DMS79 treated with DMSO at 0.1 percent for 48 hours (cell line): ENCODE data around the gene SLC24A3.
"Not testable (repeated sequence)": the region's sequence is repeated elsewhere in the genome, so short reads cannot be mapped to it uniquely, and the experiment has no call there.

ENCODE experiments used
- DNase-seq: peaks from one replicate; lab custom pipeline; 2025; lab: John Stamatoyannopoulos, UW

The SLC24A3 gene

DNA sequence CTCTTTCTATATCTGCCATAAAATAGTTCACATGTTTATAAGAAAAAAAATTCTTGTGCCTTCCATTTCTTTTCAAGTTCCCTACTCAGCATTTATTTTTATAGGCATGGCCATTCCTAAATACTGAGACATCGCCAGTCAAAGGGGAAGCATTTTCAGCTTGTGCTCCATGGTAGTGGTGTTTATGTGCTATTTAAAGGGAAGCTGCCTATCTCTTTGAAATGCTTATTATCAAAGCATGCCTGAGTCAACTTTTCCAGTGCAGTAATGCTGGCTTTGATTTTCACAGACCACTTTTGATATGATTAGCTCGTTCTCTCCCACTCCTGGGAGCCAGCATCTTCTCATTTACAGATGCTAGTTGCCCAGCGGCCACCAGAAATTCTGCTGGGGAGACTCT lies 421.5 kb downstream of the SLC24A3 start:
- no peak for DNase-seq

DNA sequence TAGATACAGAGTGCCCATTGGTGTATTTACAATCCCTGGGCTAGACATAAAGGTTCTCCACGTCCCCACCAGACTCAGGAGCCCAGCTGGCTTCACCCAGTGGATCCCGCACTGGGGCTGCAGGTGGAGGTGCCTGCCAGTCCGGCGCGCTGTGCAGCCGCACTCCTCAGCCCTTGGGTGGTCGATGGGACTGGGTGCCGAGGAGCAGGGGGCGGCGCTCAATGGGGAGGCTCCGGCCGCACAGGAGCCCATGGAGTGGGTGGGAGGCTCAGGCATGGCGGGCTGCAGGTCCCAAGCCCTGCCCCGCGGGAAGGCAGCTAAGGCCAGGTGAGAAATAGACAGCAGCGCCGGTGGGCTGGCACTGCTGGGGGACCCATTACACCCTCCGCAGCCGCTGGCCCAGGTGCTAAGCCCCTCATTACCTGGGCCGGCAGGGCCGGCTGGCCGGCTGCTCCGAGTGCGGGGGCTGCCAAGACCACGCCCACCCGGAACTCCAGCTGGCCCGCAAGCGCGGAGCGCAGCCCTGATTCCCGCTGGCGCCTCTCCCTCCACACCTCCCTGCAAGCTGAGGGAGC lies 427.1 kb downstream of the SLC24A3 start:
- DNase-seq = not testable (repeated sequence)

DNA sequence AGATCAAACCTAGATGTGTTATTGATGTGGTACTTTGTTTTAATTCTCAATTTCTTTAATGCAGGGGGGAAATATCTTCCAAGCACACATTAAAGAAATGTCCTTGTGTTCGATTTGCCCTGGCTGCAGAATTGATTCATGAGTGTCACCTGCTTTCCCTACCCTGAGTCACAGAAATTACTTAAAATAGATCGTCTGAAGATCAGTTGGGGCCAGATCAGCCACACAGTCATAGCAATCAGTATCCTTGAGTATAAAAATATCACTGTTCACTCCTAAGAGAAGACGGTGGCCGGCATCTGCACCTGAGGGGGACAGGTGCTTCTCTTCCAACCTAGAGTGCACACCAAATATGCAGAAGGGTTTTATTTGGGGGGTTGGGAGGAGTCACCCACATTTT lies 430.4 kb downstream of the SLC24A3 start:
- no peak for DNase-seq

DNA sequence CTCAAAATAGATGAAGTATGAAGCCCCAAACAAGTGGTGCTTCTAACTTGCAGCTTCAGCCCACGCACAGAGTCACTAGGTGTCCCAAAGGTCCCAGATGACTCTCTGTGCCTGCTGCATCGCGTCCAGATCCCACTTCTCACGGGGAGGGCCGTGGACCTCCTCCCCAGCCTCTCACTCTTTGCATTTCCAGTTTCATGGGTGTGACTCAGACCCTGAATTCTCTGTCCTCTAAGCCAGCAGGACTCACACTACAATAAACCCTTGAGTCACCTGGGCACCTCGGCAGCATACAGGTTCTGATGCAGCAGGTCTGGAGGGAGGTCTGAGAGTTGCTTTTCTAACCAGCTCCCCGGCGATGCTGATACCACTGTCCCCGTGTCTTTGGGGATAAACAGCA lies 431.6 kb downstream of the SLC24A3 start:
- DNase-seq = no peak

DNA sequence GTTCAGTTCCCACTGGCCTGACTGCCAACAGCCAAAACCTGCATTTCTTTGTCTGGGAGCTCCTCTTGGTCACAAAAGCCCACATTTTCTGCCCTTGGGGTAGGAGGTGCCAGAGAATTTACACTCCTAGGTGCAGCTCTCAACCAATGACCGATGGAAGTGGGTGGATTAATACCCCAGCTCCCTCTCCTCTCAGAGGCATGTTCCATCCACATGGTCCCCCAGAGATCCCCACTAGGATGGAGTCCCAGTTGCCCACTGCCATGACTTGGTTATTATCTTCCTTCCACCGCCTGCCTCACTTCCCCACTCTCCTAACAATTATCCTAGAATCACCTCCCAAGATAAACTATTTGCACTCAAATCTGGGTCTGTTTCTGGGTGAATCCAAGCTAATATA lies 434.5 kb downstream of the SLC24A3 start:
- DNase-seq = no peak

DNA sequence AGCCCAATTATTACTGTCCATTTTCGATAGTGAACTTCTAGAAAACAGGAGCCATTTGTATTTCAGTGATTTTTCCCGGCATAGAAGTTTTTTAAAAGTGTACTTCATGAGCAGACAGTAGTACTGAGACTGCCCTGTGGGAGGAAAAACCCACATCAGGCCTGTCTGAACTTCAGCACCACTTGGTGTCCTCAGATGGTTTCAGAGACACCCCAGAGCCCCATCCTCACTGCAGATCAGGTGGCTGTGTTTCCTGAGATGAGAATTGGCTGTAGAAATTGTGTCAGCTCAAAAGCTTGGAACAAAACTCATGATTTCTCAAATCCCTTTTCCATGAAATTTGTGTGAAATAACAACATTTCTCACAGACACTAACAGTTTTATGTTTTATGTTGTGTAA lies 435.6 kb downstream of the SLC24A3 start:
- no peak for DNase-seq

DNA sequence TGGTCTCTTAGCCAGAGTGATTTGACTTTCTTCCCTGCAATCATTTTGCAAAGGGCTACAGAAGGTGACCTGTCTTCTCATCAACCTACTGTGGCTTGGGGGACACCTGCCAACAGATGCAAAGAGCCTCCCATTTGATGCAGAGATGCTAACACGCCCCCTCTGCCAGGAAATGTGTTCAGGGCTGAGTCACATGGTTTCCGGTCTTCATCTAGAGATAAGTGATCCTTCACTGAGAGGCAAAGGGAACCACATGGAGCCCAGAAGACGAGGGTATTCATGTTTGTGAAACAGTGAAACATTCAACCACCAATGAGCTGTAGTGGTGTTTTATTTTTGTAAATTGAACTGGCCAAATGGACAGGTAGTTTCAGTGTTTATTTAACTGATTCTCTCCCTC lies 436.6 kb downstream of the SLC24A3 start:
- DNase-seq = no peak

DNA sequence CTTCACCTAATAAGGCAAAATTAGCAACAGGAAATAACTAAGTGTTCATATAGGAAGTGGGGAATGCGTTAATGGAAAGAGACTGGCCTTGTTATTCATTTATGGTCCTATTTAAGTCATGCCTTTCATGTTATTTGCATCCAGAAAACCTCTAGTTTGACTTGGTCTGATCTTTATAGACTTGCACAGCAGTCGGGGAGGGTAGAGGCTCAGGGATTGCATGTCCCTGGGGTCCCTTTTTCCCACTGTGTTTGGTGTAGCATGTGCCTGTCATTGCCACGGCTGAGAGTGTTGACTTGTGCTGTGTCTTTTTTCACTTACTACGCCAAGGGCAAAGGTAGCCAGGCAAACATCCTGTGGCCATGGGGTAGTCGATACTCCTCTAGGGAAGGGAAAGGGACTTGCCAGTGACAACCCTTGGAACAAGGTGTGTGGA lies 440.2 kb downstream of the SLC24A3 start:
- DNase-seq = no peak

DNA sequence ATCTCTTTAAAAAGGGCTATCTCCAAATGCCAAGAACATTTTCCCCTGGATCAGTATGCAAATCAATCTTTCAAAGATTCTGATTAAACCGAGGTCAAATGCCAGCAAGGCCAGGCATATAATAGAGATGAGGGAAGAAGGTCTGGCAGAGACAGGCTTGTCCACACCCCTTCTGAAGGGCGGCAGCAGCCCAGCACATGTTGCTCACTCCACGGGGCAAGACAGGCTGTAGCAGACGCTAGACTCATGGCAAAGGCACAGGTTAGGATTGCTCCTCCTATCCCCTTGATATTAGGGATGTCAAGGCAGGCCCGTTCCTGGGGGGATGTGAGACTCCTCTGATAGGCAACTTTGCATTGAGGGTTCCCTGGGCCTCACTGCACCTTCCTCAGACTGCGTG lies 440.9 kb downstream of the SLC24A3 start:
- DNase-seq = no peak

DNA sequence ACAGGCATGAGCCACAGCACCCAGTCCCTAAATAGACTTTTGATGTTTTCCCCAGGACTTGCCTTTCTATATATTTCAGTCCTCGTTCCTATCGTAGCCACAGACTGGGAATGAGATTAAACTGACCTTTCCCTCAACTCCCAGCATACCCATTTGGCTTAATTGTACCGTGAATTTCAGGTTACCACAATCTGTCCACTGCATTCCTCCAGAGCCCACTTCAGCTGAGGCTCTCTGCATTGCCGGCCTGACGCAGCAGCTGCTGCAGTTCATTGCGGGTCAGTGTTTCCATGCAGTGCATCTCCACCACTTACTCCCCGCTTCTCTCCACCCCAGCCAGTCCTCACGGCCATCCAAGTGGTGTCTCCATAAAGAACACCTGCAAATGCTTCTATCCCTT lies 442.5 kb downstream of the SLC24A3 start:
- DNase-seq = no peak

DNA sequence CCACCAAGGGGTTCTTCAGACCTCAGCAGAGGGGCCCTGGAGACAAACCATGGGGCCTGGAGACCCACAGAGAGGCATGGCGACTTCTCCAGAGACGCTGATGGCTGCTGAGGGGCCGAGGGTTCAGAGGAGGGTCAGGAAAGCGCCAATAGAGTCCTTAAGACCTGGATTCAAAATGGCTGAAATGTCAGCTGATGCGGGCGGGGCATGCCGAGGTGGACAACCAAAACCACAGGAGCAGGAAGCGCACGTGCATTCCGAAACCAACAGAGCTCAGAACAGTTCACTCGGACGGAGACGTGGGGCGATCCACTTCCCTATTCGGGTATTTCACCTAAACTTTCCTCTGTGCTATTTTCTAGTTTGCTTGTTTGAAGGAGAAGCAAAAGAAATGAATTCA lies 445.7 kb downstream of the SLC24A3 start:
- DNase-seq = no peak

DNA sequence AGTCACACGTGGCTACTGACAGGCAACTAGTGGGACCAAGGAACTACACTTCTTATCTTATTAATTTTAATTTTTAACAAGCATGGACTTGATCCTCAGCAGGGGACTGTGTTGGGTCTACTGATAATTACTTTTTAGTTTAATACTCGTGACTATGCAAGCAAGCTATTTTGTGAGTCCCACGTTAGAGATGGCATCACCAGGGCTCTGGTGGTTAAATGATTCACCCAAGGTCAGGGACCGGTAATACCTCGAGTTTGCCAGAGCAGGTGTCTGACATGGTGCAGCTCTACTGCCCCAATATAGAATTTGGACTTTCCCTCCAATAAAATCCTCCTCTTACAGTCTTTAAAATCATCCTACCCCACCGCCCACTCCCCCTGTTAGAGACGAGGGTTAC lies 447.0 kb downstream of the SLC24A3 start:
- no peak for DNase-seq

DNA sequence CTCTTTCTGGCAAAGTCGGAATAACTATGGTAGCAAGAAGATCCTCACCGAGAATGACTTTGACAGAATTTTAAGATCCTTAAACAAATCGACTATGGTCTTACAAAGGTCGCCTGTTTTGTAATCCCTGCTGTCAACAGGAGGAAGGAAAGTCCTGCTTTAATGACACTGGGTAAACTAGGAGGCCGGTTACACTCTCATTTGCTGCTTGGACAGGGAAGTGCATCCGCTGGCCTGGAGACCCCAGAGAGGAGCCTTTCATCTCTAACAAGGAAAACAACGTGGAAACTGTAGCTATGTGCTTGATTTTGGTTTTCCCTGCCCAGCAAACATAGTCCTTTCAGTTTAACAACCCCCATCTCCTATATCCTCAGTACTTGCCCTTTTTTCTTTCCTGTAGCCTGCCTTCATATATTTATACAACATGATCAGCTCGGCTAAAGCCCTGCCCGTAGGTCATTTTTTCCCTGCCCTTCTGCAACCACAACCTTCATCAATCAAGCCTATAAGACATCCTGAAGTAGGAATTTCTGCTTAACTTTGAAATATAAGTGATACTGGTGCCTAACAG lies 448.5 kb downstream of the SLC24A3 start:
- DNase-seq = no peak

DNA sequence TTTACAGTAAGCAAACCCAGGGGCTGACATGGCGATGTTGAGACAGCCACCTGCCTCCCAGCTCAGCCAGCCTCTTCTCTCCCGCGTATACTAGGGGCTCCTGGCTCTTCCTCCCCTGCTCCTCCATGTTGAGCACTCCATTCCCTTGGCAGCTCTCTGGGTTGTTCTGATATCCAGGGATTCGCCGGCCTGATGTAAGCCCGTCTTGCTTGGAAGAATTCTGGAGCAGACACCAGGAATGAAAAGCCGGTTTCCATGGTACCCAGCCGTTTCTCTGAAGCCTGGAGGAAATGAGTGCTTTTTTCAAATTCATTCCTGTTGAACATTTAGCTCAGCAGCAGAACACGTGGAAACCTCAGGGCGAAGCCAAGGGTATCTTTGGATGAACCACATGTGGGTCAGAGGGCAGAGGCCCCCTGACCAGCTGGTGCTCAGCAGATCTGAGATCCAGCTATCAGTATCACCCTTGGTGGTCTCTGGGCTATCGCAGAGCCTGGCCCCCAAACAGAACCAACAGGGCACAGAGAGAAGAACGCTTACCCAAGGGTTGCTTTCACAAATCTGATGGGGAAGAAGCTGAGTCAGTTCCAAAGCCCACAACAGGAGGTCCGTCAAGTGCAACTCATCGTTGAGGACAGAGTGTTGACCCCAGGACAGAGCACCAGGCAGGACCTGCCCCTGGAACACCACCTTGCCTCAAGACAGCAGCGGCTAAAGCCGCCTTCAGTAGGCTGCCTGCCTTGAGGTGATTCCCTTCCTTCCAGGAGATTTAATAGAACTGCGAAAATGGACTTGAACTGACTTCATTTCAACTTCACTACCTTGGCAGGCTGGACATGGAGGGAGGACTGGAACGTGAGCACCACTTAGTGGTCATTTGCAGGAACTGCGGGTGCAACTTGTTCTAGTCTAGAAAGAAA lies 449.5 kb downstream of the SLC24A3 start:
- DNase-seq = peak; percentile 72

DNA sequence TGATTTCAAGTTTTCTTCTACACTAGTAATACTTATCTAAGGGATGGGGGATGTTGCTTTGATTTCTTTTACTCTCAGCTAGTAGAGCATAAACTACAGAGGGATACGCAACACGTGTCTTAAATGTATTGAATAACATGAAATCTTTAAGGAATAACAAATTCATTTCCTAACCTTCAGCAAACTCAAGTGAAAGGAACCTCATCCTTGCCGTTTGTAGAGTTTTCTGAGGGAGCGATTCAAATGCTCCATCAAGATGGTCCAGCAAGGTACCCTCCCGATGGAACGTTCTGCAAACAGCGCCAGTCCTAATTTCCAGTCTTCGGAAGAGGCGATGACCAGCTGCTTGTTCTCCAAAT lies 450.2 kb downstream of the SLC24A3 start:
- no peak for DNase-seq

DNA sequence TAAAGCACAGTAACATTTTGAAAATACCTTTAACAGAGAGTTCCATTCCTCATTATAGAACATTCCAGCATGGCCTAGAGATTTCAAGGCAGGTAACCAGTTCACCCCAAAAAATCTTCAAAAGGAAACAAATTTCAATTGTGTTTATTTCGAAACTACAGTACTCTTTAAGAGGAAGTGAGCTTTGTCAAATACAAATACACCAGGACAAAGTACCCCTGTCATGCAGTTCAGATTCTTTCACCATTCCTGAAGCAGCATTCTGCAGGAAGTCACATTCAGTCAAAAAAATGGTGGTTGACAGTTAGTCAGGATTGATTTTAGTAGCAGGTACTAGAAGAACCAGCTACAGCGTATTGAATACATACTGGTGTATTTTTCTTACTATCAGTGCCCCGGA lies 456.0 kb downstream of the SLC24A3 start:
- no peak for DNase-seq

DNA sequence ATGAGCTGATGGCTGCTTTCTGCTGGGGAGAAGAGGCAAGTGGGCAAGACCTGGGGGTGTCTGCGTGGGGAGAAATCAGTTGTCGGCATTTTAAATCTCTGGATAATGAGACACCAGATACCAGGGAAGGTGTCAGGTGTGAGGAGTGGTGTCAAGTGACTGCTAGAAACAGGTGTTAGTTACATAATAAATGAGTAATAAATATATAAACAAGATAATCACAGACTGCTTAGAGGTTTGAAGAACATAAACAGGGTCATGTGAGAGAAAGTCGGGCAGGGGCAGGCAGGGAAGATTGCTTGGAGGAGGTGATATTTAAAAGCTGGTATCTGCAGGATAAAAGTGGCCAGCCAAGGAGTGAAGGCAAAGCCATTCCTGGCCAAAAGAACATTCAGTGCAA lies 458.4 kb downstream of the SLC24A3 start:
- DNase-seq = no peak

DNA sequence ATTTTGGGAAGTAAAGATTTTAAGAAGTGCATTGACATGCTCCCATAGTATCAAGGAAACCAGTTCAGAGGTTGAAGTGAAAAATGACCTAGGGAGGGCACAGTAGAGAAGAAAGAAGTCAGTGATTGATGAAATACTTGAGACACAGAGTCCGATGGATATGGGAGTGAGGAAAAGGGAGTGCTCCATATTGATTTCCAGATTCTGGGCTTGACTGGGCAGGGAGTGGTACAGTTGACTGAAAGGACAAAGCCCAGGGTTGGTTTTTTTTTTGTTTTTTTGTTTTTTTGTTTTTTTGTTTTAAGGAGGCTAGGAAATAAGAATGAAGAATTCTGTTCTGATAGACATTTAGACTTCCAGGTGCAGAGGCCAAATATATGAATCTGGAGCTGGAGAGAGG lies 458.9 kb downstream of the SLC24A3 start:
- DNase-seq = no peak

DNA sequence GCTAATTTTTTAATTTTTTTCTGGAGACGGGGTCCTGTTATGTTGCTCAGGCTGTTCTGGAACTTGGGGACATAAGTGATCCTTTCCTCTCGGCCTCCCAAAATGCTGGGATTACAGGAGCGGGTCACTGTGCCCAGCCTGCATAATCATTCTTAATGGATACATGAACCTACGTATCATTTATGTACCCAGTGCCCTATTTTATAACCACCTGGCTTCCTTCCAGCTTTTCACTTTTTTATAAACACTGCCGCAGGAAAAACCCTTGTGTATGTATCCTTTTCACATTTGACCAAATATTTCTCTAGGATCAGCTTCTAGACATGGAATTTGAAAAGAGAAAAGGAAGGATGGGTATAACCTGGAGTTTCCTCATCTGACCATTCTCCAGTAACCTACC lies 460.1 kb downstream of the SLC24A3 start:
- no peak for DNase-seq

DNA sequence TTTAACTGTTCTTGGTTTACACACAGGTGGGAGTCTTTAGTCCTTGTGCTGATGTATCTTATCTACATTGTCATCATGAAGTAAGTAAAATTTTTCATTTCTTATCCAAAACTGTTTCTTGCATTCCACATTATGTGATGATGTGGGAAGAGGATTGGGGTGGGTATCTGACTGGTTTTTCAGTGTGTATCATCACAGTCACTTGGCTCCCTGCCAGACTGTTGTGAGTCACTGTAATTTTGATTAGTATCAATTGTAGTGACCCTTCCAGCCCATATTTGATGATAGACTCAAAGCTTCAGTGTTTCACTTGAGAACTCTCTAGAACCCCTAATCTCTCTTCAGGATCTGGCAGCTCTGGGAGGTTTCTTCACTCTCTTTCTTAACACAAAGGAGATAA lies 461.1 kb downstream of the SLC24A3 start:
- no peak for DNase-seq

DNA sequence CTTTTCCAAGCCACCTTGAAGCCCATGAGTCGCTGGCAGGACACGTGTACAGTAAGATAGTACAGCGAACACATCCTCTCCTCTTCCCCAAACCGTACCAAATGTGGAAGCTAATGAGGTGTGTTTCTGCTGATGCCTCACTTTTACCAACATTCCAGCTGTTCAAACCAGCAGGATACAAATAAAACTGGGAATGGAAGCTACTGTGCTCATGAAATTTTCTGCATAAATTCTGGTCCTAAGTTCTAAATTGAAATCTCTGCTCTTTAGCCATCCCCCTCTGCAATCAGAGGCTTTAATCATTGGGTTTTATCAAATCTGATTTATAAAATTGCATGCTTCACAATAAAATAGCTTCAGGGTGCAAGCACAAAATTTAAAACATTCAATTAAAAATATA lies 463.8 kb downstream of the SLC24A3 start:
- no peak for DNase-seq

DNA sequence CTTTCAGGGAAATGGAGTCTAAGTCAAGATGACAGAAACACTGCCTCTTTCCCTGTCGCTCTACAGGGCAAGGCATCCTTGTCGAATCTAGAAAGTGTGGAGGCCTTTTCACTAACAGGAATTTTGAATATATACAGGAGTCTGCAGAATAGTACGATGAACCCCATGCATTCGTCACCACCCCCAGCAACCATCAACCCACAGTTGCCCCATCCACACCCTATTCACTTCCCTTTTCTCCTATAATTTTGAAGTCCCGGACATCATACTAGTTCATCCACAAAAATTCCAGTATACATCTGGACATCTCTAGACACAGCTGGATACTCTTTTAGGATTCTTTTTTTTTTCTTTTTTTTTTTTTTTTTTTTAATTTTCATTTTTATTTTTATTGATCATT lies 464.9 kb downstream of the SLC24A3 start:
- no peak for DNase-seq

DNA sequence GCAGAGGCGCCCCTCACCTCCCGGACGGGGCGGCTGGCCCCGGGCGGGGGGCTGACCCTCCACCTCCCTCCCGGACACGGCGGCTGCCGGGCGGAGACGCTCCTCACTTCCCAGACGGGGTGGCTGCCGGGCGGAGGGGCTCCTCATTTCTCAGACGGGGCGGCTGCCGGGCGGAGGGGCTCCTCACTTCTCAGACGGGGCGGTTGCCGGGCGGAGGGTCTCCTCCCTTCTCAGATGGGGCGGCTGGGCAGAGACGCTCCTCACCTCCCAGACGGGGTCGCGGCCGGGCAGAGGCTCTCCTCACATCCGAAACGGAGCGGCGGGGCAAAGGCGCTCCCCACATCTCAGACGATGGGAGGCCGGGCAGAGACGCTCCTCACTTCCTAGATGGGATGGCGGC lies 466.1 kb downstream of the SLC24A3 start:
- not testable (repeated sequence) for DNase-seq
